Tibial nerve (tissue), 4 donors: Measurements from ENCODE around the gene SYN1. TPM values are rescaled to one million over a fixed set of nuclear protein-coding genes. Genes with fewer than 3 reads are reported as not detected.

ENCODE experiments used
- DNase-seq, 2 donors: peaks; one replicate each; pipeline ENCODE4 v3.0.0-alpha.2; 2019; ENCODE audit warnings: low spot score in 2 of 2
- H3K27ac ChIP-seq, 4 donors: fragments of 200-600 bp; sonication (generic) in 3 of 4; one replicate each; pipeline ENCODE4 v1.5.1; 2017 to 2019; ENCODE audit warnings: mild to moderate bottlenecking in 1 of 4
- H3K27me3 ChIP-seq, 2 donors: fragments of 200-600 bp; sonication (generic) in 1 of 2; one replicate each; pipeline versions ENCODE4 v1.5.1 to v1.6.0; 2017 to 2019
- H3K36me3 ChIP-seq, 3 donors: fragments of 200-600 bp; sonication (generic); one replicate each; pipeline ENCODE4 v1.5.1; 2018 to 2019
- H3K4me1 ChIP-seq, 4 donors: fragments of 200-600 bp; sonication (generic) in 3 of 4; one replicate each; pipeline ENCODE4 v1.5.1; 2017 to 2019
- H3K4me3 ChIP-seq, 4 donors: fragments of 200-600 bp; sonication (generic) in 3 of 4; one replicate each; pipeline ENCODE4 v1.5.1; 2017 to 2019; ENCODE audit warnings: mild to moderate bottlenecking in 1 of 4, moderate library complexity in 1 of 4
- H3K9me3 ChIP-seq, 4 donors: fragments of 200-600 bp; sonication (generic) in 3 of 4; one replicate each; pipeline ENCODE4 v1.5.1; 2017 to 2019
- EP300 ChIP-seq, 2 donors: sonication (generic); formaldehyde crosslinking; IDR thresholded peaks; one replicate each; pipeline ENCODE4 v1.6.1; 2017; ENCODE audit warnings: antibody characterized with exemption in 2 of 2, mild to moderate bottlenecking in 1 of 2
- POLR2A ChIP-seq, 2 donors: fragments of 450-650 bp; IDR thresholded peaks; one replicate each; pipeline ENCODE4 v1.6.1; 2017; ENCODE audit warnings: antibody characterized with exemption in 2 of 2, mild to moderate bottlenecking in 2 of 2, moderate library complexity in 2 of 2
- WGBS, 2 donors: methylation state at CpG; one replicate each; pipeline ENCODE4 v1.1.5; 2018; 5-methylcytosine and 5-hydroxymethylcytosine counted together
- total RNA-seq, 4 donors: library from RNA; depleted of rRNA; stranded (reverse); fragments of >200 nt; gene quantifications; one replicate each; pipeline ENCODE4 v1.1.0, GENCODE V29; 2016
- TF ChIP-seq, protein P1 (sequence below), 5 experiments: fragments of 200-600 bp in 3 of 5; fragments of 450-650 bp in 2 of 5; sonication (generic) in 3 of 5; IDR thresholded peaks; one replicate each; pipeline ENCODE4 v1.5.1; 2016 to 2019; ENCODE audit warnings: antibody characterized with exemption in 5 of 5, mild to moderate bottlenecking in 3 of 5, moderate library complexity in 2 of 5

Gene SYN1
- total RNA-seq, 4 donors from 2014 or later, result 0.42 to 1.2 TPM; not detected in 2

- H3K9me3 ChIP-seq, result no peaks in the 10 kb centered on the region
- TF ChIP-seq EP300 (IDR thresholded peaks at IDR 0.05) (no peak), POLR2A (IDR thresholded peaks at IDR 0.05) (no peak)
- TF ChIP-seq, protein P1, sequence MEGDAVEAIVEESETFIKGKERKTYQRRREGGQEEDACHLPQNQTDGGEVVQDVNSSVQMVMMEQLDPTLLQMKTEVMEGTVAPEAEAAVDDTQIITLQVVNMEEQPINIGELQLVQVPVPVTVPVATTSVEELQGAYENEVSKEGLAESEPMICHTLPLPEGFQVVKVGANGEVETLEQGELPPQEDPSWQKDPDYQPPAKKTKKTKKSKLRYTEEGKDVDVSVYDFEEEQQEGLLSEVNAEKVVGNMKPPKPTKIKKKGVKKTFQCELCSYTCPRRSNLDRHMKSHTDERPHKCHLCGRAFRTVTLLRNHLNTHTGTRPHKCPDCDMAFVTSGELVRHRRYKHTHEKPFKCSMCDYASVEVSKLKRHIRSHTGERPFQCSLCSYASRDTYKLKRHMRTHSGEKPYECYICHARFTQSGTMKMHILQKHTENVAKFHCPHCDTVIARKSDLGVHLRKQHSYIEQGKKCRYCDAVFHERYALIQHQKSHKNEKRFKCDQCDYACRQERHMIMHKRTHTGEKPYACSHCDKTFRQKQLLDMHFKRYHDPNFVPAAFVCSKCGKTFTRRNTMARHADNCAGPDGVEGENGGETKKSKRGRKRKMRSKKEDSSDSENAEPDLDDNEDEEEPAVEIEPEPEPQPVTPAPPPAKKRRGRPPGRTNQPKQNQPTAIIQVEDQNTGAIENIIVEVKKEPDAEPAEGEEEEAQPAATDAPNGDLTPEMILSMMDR (IDR thresholded peaks at IDR 0.05), result no peak
- no peak overlapping the region for H3K4me3 ChIP-seq
- WGBS, 2 donors, result 80 to 84% methylated on average over 16 of the region's 16 CpGs
- peaks cover 0 to 52% (median 0%) of the 10 kb centered on the region in 3 donors for H3K36me3 ChIP-seq
- no peaks in the 10 kb centered on the region for H3K4me1 ChIP-seq
- DNase-seq, result no peak
- H3K27ac ChIP-seq, result no peak overlapping the region
- H3K27me3 ChIP-seq, result no peaks in the 10 kb centered on the region
These were observed 15.4 kb upstream of the SYN1 start for GRCh38 chrX:47634871-47635575.

DNA sequence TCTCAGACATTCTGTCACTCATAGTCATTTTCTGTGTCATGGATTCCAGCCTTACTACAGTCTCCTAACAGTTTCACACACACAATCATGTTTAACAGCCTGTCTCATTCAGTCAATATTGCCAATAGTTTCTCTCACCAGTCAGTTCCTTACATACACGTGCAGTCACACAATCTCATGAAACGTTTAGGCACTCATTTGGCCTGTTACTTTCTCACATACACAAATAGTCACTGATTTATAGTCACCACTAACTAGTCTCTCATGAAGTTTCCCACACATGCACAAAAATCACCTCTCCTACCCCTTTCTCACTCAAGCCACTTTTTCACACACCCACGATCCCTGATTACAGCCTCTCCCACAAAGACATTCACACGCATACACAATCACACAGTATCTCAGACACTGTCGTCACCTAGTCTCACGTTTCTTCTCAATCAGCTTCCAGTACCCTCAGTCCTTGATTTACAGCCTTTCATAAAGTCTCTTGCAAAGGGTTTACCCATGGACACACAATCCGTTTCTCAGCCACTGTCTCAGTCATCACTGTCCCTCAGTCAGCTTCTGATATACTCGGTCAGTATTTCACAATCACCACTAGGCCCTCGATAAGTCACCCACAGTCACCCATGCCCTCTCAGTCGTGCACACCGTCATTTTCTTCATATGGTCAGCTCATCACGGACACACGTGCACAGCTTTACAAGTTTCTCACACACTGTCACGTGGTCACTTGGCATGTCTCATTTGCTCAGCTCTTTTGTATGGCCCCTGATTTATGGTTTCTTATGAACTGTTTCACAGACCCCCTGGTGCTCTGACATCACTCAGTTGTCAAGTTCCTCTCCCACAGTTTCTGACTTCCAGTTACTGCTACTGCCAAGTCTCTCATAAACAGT lies 14.3 kb upstream of the SYN1 start:
- H3K36me3 ChIP-seq, result peaks cover 0 to 41% (median 0%) of the 10 kb centered on the region in 3 donors
- DNase-seq, result no peak
- H3K4me1 ChIP-seq, result no peaks in the 10 kb centered on the region
- H3K27me3 ChIP-seq, result no peaks in the 10 kb centered on the region
- no peaks in the 10 kb centered on the region for H3K9me3 ChIP-seq
- H3K27ac ChIP-seq, result no peak overlapping the region
- 66 to 70% methylated on average over 14 of the region's 14 CpGs for WGBS, 2 donors
- no peak for TF ChIP-seq EP300 (IDR thresholded peaks at IDR 0.05)
- TF ChIP-seq, protein P1 (IDR thresholded peaks at IDR 0.05), result no peak
- TF ChIP-seq POLR2A (IDR thresholded peaks at IDR 0.05), result no peak
- no peak overlapping the region for H3K4me3 ChIP-seq

DNA sequence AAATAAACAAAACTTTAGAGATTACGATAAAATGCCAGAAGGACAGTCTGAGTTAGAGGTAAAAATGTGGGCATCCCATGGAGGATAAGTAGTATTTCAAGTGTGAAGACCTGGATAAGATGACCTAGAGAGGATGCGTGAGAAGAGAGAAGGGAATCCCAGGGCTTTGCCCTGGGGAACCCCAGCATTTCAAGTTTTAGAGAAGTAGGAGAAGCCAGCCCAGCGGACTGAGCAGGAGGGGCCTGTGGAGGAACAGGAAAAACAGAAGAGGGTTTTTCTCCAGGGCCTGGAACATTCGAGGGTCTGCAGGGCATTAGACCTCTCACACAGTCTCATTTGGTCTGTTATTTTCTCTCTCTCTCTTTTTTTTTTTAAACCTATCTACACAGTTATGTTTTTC lies 13.0 kb upstream of the SYN1 start:
- H3K4me1 ChIP-seq, result no peaks in the 10 kb centered on the region
- H3K36me3 ChIP-seq, result peaks cover 0 to 29% (median 0%) of the 10 kb centered on the region in 3 donors
- no peak for DNase-seq
- H3K4me3 ChIP-seq, result no peak overlapping the region
- H3K27ac ChIP-seq, result no peak overlapping the region
- no peaks in the 10 kb centered on the region for H3K27me3 ChIP-seq
- TF ChIP-seq, protein P1 (IDR thresholded peaks at IDR 0.05), result no peak
- no peak for TF ChIP-seq POLR2A (IDR thresholded peaks at IDR 0.05)
- TF ChIP-seq EP300 (IDR thresholded peaks at IDR 0.05), result no peak
- 55 to 64% methylated on average over 4 of the region's 4 CpGs for whole genome bisulfite sequencing, 2 donors
- H3K9me3 ChIP-seq, result no peaks in the 10 kb centered on the region

DNA sequence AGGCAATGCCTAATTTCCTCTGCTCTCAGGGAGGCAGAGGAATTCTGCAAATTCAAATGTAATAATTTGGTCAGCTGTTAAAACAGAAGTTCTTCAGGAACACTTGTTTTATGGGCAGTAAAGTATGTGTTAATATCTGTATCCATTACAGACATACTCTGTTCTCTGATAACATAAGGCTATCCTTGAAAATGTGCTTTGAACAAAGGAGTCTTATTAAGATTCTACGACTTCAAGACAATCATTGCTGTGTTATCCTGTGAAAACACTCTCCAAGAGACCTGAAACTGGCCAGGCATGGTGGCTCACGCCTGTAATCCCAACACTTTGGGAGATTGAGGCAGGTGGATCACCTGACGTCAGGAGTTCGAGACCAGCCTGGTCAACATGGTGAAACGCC lies 12.0 kb upstream of the SYN1 start:
- H3K36me3 ChIP-seq, result peaks cover 0 to 26% (median 0%) of the 10 kb centered on the region in 3 donors
- TF ChIP-seq POLR2A (IDR thresholded peaks at IDR 0.05), result no peak
- TF ChIP-seq EP300 (IDR thresholded peaks at IDR 0.05), result no peak
- TF ChIP-seq, protein P1 (IDR thresholded peaks at IDR 0.05), result no peak
- no peak overlapping the region for H3K27ac ChIP-seq
- H3K4me1 ChIP-seq, result no peaks in the 10 kb centered on the region
- no peak for DNase-seq
- 62 to 72% methylated on average over 5 of the region's 5 CpGs for WGBS, 2 donors
- H3K9me3 ChIP-seq, result no peaks in the 10 kb centered on the region
- H3K4me3 ChIP-seq, result no peak overlapping the region
- no peaks in the 10 kb centered on the region for H3K27me3 ChIP-seq
